T-helper 1 cell treated with Interleukin-12 subunit alpha and Interleukin-12 subunit beta and Interleukin-4 antibody, amounts not matched to agents 30 μg/mL and 1 μg/mL, for 36 hours (primary cell): ENCODE measurements around the gene LRCH4.

ENCODE experiments used
- H3K27ac Mint-ChIP-seq: one replicate; pipeline ENCODE4 v1.8.0; 2021; ENCODE audit warnings: mild to moderate bottlenecking, mixed read lengths
- H3K27me3 Mint-ChIP-seq: one replicate; pipeline ENCODE4 v1.8.0; 2021; ENCODE audit warnings: low read depth, mixed read lengths
- H3K36me3 Mint-ChIP-seq: one replicate; pipeline ENCODE4 v1.8.0; 2021; ENCODE audit warnings: low read depth, mixed read lengths
- H3K4me1 Mint-ChIP-seq: one replicate; pipeline ENCODE4 v1.8.0; 2021; ENCODE audit warnings: low read depth, mixed read lengths
- H3K4me3 Mint-ChIP-seq: one replicate; pipeline ENCODE4 v1.8.0; 2021; ENCODE audit warnings: mild to moderate bottlenecking, moderate library complexity, mixed read lengths
- H3K9me3 Mint-ChIP-seq: one replicate; pipeline ENCODE4 v1.8.0; 2021; ENCODE audit warnings: mixed read lengths

The LRCH4 gene

GRCh38 chr7:100585511-100586265 is at the start of gene LRCH4:
Gene LRCH4 (minus strand): TSS chr7:100586129. CDS start chr7:100586100, 29 bp downstream.
- peaks cover 3% of the 10 kb centered on the region for H3K36me3 Mint-ChIP-seq
- H3K27ac Mint-ChIP-seq: peak within 1 kb of the TSS; percentile 92
- H3K27me3 Mint-ChIP-seq: peaks cover 14% of the 10 kb centered on the region
- H3K4me3 Mint-ChIP-seq: peak within 1 kb of the TSS; percentile 95
- H3K9me3 Mint-ChIP-seq: no peaks in the 10 kb centered on the region
- H3K4me1 Mint-ChIP-seq: peaks cover 20% of the 10 kb centered on the region

- no peaks in the 10 kb centered on the region for H3K9me3 Mint-ChIP-seq
- no peaks in the 10 kb centered on the region for H3K27me3 Mint-ChIP-seq
- peak overlapping the region; percentile 88 for H3K4me3 Mint-ChIP-seq
- H3K4me1 Mint-ChIP-seq: peaks cover 32% of the 10 kb centered on the region
- no peaks in the 10 kb centered on the region for H3K36me3 Mint-ChIP-seq
- peak overlapping the region; percentile 90 for H3K27ac Mint-ChIP-seq
Measured at GRCh38 chr7:100632951-100633717, 47.2 kb upstream of the LRCH4 start.

GRCh38 chr7:100630066-100630465 is 44.1 kb upstream of the LRCH4 start:
- H3K27ac Mint-ChIP-seq: peak overlapping the region; percentile 23

GRCh38 chr7:100629117-100629716 is 43.3 kb upstream of the LRCH4 start:
- peaks cover 3% of the 10 kb centered on the region for H3K36me3 Mint-ChIP-seq
- peak overlapping the region; percentile 52 for H3K27ac Mint-ChIP-seq
- peak overlapping the region; percentile 37 for H3K4me3 Mint-ChIP-seq
- H3K9me3 Mint-ChIP-seq: no peaks in the 10 kb centered on the region
- no peaks in the 10 kb centered on the region for H3K27me3 Mint-ChIP-seq
- H3K4me1 Mint-ChIP-seq: peaks cover 51% of the 10 kb centered on the region

More at GRCh38 chr7:100630066-100630465, 44.1 kb upstream of the LRCH4 start:
- no peaks in the 10 kb centered on the region for H3K9me3 Mint-ChIP-seq
- H3K4me1 Mint-ChIP-seq: peaks cover 46% of the 10 kb centered on the region
- H3K4me3 Mint-ChIP-seq: no peak overlapping the region
- H3K36me3 Mint-ChIP-seq: peaks cover 2% of the 10 kb centered on the region
- H3K27me3 Mint-ChIP-seq: no peaks in the 10 kb centered on the region

GRCh38 chr7:100627238-100627549 is 41.3 kb upstream of the LRCH4 start:
- Mint-ChIP-seq H3K27ac (no peak overlapping the region), H3K4me3 (peak overlapping the region; percentile 75), H3K9me3 (no peaks in the 10 kb centered on the region), H3K36me3 (peaks cover 10% of the 10 kb centered on the region), H3K27me3 (no peaks in the 10 kb centered on the region), H3K4me1 (peaks cover 45% of the 10 kb centered on the region)

GRCh38 chr7:100626530-100627237 is 40.8 kb upstream of the LRCH4 start:
- H3K27me3 Mint-ChIP-seq: no peaks in the 10 kb centered on the region
- peaks cover 44% of the 10 kb centered on the region for H3K4me1 Mint-ChIP-seq
- peak overlapping the region; percentile 79 for H3K27ac Mint-ChIP-seq
- no peaks in the 10 kb centered on the region for H3K9me3 Mint-ChIP-seq
- H3K36me3 Mint-ChIP-seq: peaks cover 15% of the 10 kb centered on the region
- peak overlapping the region; percentile 75 for H3K4me3 Mint-ChIP-seq

GRCh38 chr7:100626055-100626454 is 40.1 kb upstream of the LRCH4 start:
- H3K27me3 Mint-ChIP-seq: no peaks in the 10 kb centered on the region
- H3K9me3 Mint-ChIP-seq: no peaks in the 10 kb centered on the region
- H3K4me3 Mint-ChIP-seq: peak overlapping the region; percentile 19
- peaks cover 18% of the 10 kb centered on the region for H3K36me3 Mint-ChIP-seq
- H3K27ac Mint-ChIP-seq: peak overlapping the region; percentile 77
- H3K4me1 Mint-ChIP-seq: peaks cover 45% of the 10 kb centered on the region

- Mint-ChIP-seq H3K4me1 (peaks cover 36% of the 10 kb centered on the region), H3K36me3 (peaks cover 18% of the 10 kb centered on the region), H3K27me3 (no peaks in the 10 kb centered on the region), H3K9me3 (no peaks in the 10 kb centered on the region), H3K27ac (peak overlapping the region; percentile 87), H3K4me3 (peak overlapping the region; percentile 52)
Measured at GRCh38 chr7:100623951-100624824, 38.3 kb upstream of the LRCH4 start.

- H3K27ac Mint-ChIP-seq: peak overlapping the region; percentile 22
- peaks cover 27% of the 10 kb centered on the region for H3K4me1 Mint-ChIP-seq
- H3K4me3 Mint-ChIP-seq: no peak overlapping the region
- H3K9me3 Mint-ChIP-seq: no peaks in the 10 kb centered on the region
- H3K36me3 Mint-ChIP-seq: peaks cover 21% of the 10 kb centered on the region
- no peaks in the 10 kb centered on the region for H3K27me3 Mint-ChIP-seq
Measured at GRCh38 chr7:100621554-100621953, 35.6 kb upstream of the LRCH4 start.

- Mint-ChIP-seq H3K4me3 (no peak overlapping the region), H3K36me3 (peaks cover 25% of the 10 kb centered on the region), H3K4me1 (peaks cover 20% of the 10 kb centered on the region), H3K9me3 (no peaks in the 10 kb centered on the region), H3K27ac (no peak overlapping the region), H3K27me3 (no peaks in the 10 kb centered on the region)
Measured at GRCh38 chr7:100620804-100621203, 34.9 kb upstream of the LRCH4 start.

- no peaks in the 10 kb centered on the region for H3K27me3 Mint-ChIP-seq
- no peak overlapping the region for H3K4me3 Mint-ChIP-seq
- no peaks in the 10 kb centered on the region for H3K9me3 Mint-ChIP-seq
- H3K27ac Mint-ChIP-seq: no peak overlapping the region
- peaks cover 18% of the 10 kb centered on the region for H3K4me1 Mint-ChIP-seq
- peaks cover 27% of the 10 kb centered on the region for H3K36me3 Mint-ChIP-seq
Measured at GRCh38 chr7:100620239-100620638, 34.3 kb upstream of the LRCH4 start.

- H3K4me1 Mint-ChIP-seq: peaks cover 12% of the 10 kb centered on the region
- H3K9me3 Mint-ChIP-seq: no peaks in the 10 kb centered on the region
- peaks cover 18% of the 10 kb centered on the region for H3K36me3 Mint-ChIP-seq
- H3K27ac Mint-ChIP-seq: no peak overlapping the region
- peak overlapping the region; percentile 66 for H3K4me3 Mint-ChIP-seq
- no peaks in the 10 kb centered on the region for H3K27me3 Mint-ChIP-seq
Measured at GRCh38 chr7:100614308-100614861, 28.5 kb upstream of the LRCH4 start.

GRCh38 chr7:100613412-100614175 is 27.7 kb upstream of the LRCH4 start:
- H3K9me3 Mint-ChIP-seq: no peaks in the 10 kb centered on the region
- no peaks in the 10 kb centered on the region for H3K27me3 Mint-ChIP-seq
- H3K27ac Mint-ChIP-seq: peak overlapping the region; percentile 6
- peaks cover 12% of the 10 kb centered on the region for H3K4me1 Mint-ChIP-seq
- H3K36me3 Mint-ChIP-seq: peaks cover 18% of the 10 kb centered on the region
- peak overlapping the region; percentile 66 for H3K4me3 Mint-ChIP-seq
